ENCODE results near the gene CEMIP. TPM values are rescaled to one million over a fixed set of nuclear protein-coding genes. Genes with fewer than 3 reads are reported as not detected.
A peak's percentile ranks its signal among the peaks of the same experiment; 100 is the strongest.

Gene CEMIP
- total and polyA plus RNA-seq, 2 of the 13 experiments (the other 11 are each of a cell fraction or from before 2014, with no cell fraction given): 4.3 to 28.5 TPM

- Histone ChIP-seq H4K20me1 (ENCODE audit: insufficient read depth, low read length) (no peaks in the 10 kb centered on the region), H3K4me1 (ENCODE audit: insufficient read depth, low read length) (no peaks in the 10 kb centered on the region), H3K9ac (ENCODE audit: insufficient read depth, low read depth, low read length) (no peak overlapping the region), H3K9me3 (ENCODE audit: low read length) (no peaks in the 10 kb centered on the region), H3K4me3 (replicated peaks in 1 of 3; ENCODE audit: insufficient read depth in 1 of 3, low read depth in 2 of 3, low read length in 3 of 3) (no peak overlapping the region), H3K79me2 (ENCODE audit: insufficient read depth, low read length) (no peaks in the 10 kb centered on the region), H3K36me3 (replicated peaks in 1 of 2; ENCODE audit: control insufficient read depth in 1 of 2, insufficient read depth in 2 of 2, low read length in 2 of 2) (peaks cover 6 to 32% of the 10 kb centered on the region in 2 experiments; a peak in 3 of 5 replicates), H3K27me3 (ENCODE audit: control insufficient read depth in 1 of 2, insufficient read depth in 2 of 2, low read length in 2 of 2) (no peaks in the 10 kb centered on the region), H2AFZ (ENCODE audit: low read length) (no peak overlapping the region), H3K4me2 (ENCODE audit: low read depth, low read length) (no peak overlapping the region), H3K27ac (ENCODE audit: extremely low read length, insufficient read depth, low read length) (no peak overlapping the region)
- TF ChIP-seq ZMYM3 (CRISPR knock-in tag; IDR thresholded peaks at IDR 0.05) (0 out of 2 replicates have a peak, but pooled peaks have one; percentile 15), ZNF660 (CRISPR knock-in tag; IDR thresholded peaks at IDR 0.05; ENCODE audit: borderline replicate concordance, low read depth) (no peak), ZNF567 (CRISPR knock-in tag; IDR thresholded peaks at IDR 0.05; ENCODE audit: borderline replicate concordance) (no peak), ZNF629 (CRISPR knock-in tag; conservative IDR thresholded peaks at IDR 0.05) (peak; percentile 84), ZC3H13 (CRISPR knock-in tag; IDR thresholded peaks at IDR 0.05) (no peak)
- intact Hi-C loops (cut with micrococcal nuclease; ENCODE audit: unreplicated experiment) (no loop called here), in situ Hi-C loops (cut with HindIII; ENCODE audit: extremely low pct_ligation_motif_present, low pct_unique_long_range_greater_than_20kb) (no loop called here)
- BruUV-seq (replicated peaks): no TSS peak
- CTCF ChIA-PET (ENCODE audit: low intra/inter-chr PET ratio, low total read pairs): no interaction called here
- WGBS (ENCODE audit: low lambda C conversion rate): 100% methylated on average over 2 of the region's 2 CpGs
- DNase-seq (ENCODE audit: low spot score) (no peak), FAIRE-seq (no peak), ATAC-seq (no peak)
- POLR2A ChIA-PET: interaction anchor here (0.9 kb wide), 1 partner anchor 25 kb away, joined by 3 read pairs; no protein-coding TSS in a partner anchor
Observed at GRCh38 chr15:80866936-80867335, 87.8 kb downstream of the CEMIP start.

- BruUV-seq (replicated peaks): no TSS peak
- DNase-seq (ENCODE audit: low spot score) (no peak), FAIRE-seq (no peak), ATAC-seq (no peak)
- POLR2A ChIA-PET: no interaction called here
- H3K27ac ChIP-seq (ENCODE audit: extremely low read length, insufficient read depth, low read length): no peak overlapping the region
- no peaks in the 10 kb centered on the region for H3K79me2 ChIP-seq (ENCODE audit: insufficient read depth, low read length)
- H3K36me3 ChIP-seq (replicated peaks in 1 of 2; ENCODE audit: control insufficient read depth in 1 of 2, insufficient read depth in 2 of 2, low read length in 2 of 2): peaks cover 10 to 53% of the 10 kb centered on the region in 2 experiments; a peak in 4 of 5 replicates
- WGBS (ENCODE audit: low lambda C conversion rate): 100% methylated on average over 7 of the region's 8 CpGs
- H3K4me2 ChIP-seq (ENCODE audit: low read depth, low read length): no peak overlapping the region
- TF ChIP-seq MYC (CRISPR knock-in tag; IDR thresholded peaks at IDR 0.05; ENCODE audit: borderline replicate concordance) (no peak), ZNF839 (CRISPR knock-in tag; IDR thresholded peaks at IDR 0.05; ENCODE audit: borderline replicate concordance) (no peak), KDM5A (IDR thresholded peaks at IDR 0.05; ENCODE audit: borderline replicate concordance, low read length) (no peak), ZNF878 (CRISPR knock-in tag; IDR thresholded peaks at IDR 0.05) (no peak), EEA1 (CRISPR knock-in tag; IDR thresholded peaks at IDR 0.05; ENCODE audit: borderline replicate concordance) (no peak)
- in situ Hi-C loops (cut with HindIII; ENCODE audit: extremely low pct_ligation_motif_present, low pct_unique_long_range_greater_than_20kb) (no loop called here), intact Hi-C loops (cut with micrococcal nuclease; ENCODE audit: unreplicated experiment) (no loop called here)
- H2AFZ ChIP-seq (ENCODE audit: low read length): no peak overlapping the region
- H3K4me3 ChIP-seq (replicated peaks in 1 of 3; ENCODE audit: insufficient read depth in 1 of 3, low read depth in 2 of 3, low read length in 3 of 3): no peak overlapping the region
- H3K27me3 ChIP-seq (ENCODE audit: control insufficient read depth in 1 of 2, insufficient read depth in 2 of 2, low read length in 2 of 2): no peaks in the 10 kb centered on the region
- H4K20me1 ChIP-seq (ENCODE audit: insufficient read depth, low read length): no peaks in the 10 kb centered on the region
- no peaks in the 10 kb centered on the region for H3K9me3 ChIP-seq (ENCODE audit: low read length)
- H3K9ac ChIP-seq (ENCODE audit: insufficient read depth, low read depth, low read length): no peak overlapping the region
- CTCF ChIA-PET (ENCODE audit: low intra/inter-chr PET ratio, low total read pairs): no interaction called here
- H3K4me1 ChIP-seq (ENCODE audit: insufficient read depth, low read length): no peaks in the 10 kb centered on the region
Observed at GRCh38 chr15:80870366-80870765, 91.2 kb downstream of the CEMIP start.
